ENCODE results near the gene CYP26B1.

The CYP26B1 gene

DNA sequence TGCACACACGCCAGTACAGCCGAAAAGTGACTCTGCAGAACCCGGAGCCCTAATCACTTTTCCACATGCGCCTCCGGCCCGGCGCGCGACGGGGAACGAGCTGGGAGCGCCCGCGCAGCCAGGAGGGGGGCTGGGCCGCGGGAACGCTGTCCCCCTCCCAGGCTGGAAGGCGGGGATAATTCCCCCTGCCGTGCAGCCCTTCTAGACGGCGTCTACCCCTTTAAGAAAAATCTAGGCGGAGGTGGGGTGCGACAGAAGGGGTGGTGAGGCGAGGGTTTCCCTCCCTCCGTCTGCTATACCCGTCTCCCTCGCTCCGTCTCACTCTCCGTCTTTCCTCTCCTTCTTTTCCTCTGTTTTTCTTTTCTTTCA lies 2.4 kb downstream of the CYP26B1 start:
- peak; percentile 47 for DNase-seq

DNA sequence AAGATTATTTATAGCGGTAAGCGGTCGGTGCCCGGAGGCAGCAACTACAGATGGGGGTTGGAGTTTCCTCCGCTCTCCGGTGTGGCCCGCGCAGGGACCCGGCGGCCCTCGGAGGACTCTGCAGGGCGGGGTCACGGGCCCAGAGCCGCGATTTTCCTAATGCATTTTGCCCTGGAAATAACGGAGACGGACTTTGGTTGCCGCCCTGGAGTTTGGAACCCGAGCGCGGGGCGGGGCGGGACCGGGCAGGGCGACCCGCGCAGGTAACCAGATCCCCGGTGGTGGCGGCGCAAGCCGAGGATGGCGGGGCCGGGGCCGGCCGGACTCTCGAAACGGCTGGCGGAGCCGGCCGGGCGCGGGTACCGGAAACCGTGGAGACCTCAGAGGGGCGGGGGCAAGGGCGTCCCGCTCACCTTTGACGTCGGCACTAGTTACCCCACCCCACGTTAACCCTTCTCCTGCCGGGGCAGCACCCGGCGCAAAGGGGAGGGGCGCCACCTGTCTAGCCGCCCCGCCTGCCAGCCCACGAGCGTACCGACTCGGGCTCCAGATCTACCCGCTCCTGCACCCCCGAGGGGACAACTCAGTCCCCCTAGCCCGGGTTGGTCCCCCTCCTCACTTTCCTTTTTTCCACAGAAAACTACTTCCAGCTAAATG lies 2.9 kb downstream of the CYP26B1 start:
- Histone ChIP-seq H3K27ac (no peak overlapping the region), H3K9me3 (ENCODE audit: severe bottlenecking) (peaks cover 9% of the 10 kb centered on the region), H3K36me3 (no peaks in the 10 kb centered on the region), H3K27me3 (ENCODE audit: insufficient read depth, low read depth, severe bottlenecking) (peaks cover 64% of the 10 kb centered on the region), H3K4me3 (ENCODE audit: low read depth, low read length) (peak overlapping the region; percentile 56)
- TF ChIP-seq, protein P1, sequence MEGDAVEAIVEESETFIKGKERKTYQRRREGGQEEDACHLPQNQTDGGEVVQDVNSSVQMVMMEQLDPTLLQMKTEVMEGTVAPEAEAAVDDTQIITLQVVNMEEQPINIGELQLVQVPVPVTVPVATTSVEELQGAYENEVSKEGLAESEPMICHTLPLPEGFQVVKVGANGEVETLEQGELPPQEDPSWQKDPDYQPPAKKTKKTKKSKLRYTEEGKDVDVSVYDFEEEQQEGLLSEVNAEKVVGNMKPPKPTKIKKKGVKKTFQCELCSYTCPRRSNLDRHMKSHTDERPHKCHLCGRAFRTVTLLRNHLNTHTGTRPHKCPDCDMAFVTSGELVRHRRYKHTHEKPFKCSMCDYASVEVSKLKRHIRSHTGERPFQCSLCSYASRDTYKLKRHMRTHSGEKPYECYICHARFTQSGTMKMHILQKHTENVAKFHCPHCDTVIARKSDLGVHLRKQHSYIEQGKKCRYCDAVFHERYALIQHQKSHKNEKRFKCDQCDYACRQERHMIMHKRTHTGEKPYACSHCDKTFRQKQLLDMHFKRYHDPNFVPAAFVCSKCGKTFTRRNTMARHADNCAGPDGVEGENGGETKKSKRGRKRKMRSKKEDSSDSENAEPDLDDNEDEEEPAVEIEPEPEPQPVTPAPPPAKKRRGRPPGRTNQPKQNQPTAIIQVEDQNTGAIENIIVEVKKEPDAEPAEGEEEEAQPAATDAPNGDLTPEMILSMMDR (IDR thresholded peaks at IDR 0.05; ENCODE audit: low read depth, low read length), result no peak
- DNase-seq, result peak; percentile 65

More for the DNA sequence above, 2.4 kb downstream of the CYP26B1 start:
- Histone ChIP-seq H3K9me3 (ENCODE audit: severe bottlenecking) (peaks cover 9% of the 10 kb centered on the region), H3K4me3 (ENCODE audit: low read depth, low read length) (peak overlapping the region; percentile 56), H3K27me3 (ENCODE audit: insufficient read depth, low read depth, severe bottlenecking) (peaks cover 69% of the 10 kb centered on the region), H3K36me3 (no peaks in the 10 kb centered on the region), H3K27ac (no peak overlapping the region)
- TF ChIP-seq, protein P1 (IDR thresholded peaks at IDR 0.05; ENCODE audit: low read depth, low read length), result no peak

DNA sequence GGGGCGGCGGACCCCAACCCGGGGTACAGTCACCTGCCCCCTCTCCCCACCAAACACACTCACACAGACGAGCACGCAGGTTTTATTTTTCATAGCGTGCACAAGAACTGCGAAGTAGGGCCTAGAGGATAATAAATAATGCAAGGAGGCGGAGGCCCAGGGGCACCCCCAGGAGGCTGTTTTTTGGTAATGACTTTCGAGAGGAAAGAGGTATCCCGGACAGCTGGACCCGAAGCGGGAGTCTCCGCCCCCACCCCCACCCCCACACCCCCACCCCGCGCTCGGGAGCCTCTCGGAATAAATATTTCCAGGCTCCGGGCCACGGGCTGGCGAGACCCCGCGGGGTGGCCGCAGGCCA lies 3.4 kb downstream of the CYP26B1 start:
- Histone ChIP-seq H3K9me3 (ENCODE audit: severe bottlenecking) (peaks cover 9% of the 10 kb centered on the region), H3K27me3 (ENCODE audit: insufficient read depth, low read depth, severe bottlenecking) (peaks cover 59% of the 10 kb centered on the region), H3K27ac (no peak overlapping the region), H3K36me3 (no peaks in the 10 kb centered on the region), H3K4me3 (ENCODE audit: low read depth, low read length) (peak overlapping the region; percentile 56)
- TF ChIP-seq, protein P1 (IDR thresholded peaks at IDR 0.05; ENCODE audit: low read depth, low read length), result no peak
- no peak for DNase-seq

DNA sequence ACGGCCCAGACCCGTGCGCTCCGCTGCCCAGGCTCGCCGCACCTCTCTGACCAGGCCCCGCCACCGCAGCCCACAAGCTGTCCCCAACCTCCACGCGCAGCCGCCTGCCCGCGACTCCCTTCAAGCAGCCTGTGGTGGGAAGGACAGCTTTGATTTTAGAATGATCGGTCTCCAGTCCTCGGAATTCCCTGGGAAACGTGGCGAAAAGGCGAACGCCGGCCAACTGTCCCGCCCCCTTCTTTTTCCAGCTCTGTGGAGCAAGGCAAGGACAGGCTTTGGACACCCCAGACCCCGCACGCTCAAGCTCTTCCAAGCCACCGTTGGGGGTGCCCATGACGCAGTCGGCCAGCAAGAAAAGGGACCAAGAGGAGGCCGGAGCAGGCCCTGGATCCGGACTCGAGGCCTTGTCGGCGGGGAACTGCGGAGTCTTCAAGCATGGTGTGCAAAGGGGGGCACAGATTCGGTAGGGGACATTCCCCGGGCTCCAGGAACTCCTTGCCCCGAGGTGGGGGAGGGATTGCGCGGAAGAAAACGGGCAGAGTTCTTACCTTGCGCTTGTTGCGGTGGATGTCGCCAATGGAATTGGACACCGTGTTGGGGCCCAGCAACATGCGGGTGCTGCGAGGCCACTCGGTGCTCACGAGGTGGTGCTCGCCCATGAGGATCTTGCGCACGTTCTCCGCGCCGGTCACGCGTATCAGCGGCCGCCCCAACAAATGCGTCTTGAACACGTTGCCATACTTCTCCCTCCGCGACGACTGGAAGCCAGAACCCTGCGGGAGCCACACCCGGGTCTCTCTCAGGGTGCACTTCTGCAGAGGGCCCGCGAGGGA lies 4.0 kb downstream of the CYP26B1 start:
- peaks cover 56% of the 10 kb centered on the region for H3K27me3 ChIP-seq (ENCODE audit: insufficient read depth, low read depth, severe bottlenecking)
- peak overlapping the region; percentile 42 for H3K4me3 ChIP-seq (ENCODE audit: low read depth, low read length)
- TF ChIP-seq, protein P1 (IDR thresholded peaks at IDR 0.05; ENCODE audit: low read depth, low read length), result no peak
- no peak overlapping the region for H3K27ac ChIP-seq
- H3K36me3 ChIP-seq, result no peaks in the 10 kb centered on the region
- peaks cover 9% of the 10 kb centered on the region for H3K9me3 ChIP-seq (ENCODE audit: severe bottlenecking)
- DNase-seq, result peak; percentile 14

DNA sequence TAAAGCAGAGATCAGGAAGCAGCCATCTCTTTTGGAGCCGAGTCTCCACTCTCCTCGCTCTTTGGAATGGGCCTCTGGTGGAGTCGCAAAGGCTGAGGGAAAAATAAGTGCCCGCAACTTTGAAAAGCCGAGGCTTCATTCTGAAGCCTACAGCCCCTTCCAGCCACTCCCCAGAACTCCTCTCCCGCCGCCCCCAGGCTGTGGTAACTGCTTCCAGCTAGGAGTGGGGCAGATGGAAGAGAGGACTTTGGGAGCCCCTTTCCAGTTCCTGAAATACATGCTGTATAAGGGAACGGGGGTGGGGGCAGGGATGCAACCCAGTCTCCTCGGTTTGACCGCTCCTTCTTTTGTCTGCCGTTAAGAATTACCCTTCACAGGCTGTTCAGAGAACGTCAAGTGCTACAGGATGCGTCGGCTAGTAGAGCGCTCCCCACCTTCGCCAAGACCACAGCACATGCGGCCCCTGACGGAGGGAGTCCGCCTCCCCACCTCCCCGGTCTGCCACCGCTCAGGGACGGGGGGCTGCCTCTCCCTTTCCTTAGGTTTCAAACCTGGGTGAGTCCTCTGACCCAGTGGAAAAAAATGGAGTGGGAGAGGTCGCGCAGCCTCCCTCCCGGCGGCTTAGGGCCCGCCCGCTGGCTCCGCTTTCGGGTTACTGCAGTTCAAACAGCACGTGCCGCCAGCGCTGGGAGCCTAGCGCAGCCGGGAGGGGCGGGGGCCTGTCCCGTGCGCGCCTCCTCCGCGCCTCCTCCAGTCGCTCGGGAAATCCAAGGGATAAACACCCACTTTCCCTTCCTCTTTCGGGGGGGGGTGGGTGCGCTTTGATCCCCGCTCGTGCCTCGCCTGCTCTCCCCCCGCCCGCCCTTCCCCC lies 4.9 kb downstream of the CYP26B1 start:
- DNase-seq, result peak; percentile 36
- H3K27me3 ChIP-seq (ENCODE audit: insufficient read depth, low read depth, severe bottlenecking), result peaks cover 51% of the 10 kb centered on the region
- peaks cover 9% of the 10 kb centered on the region for H3K9me3 ChIP-seq (ENCODE audit: severe bottlenecking)
- TF ChIP-seq, protein P1 (IDR thresholded peaks at IDR 0.05; ENCODE audit: low read depth, low read length), result no peak
- H3K27ac ChIP-seq, result no peak overlapping the region
- H3K4me3 ChIP-seq (ENCODE audit: low read depth, low read length), result peak overlapping the region; percentile 42
- H3K36me3 ChIP-seq, result no peaks in the 10 kb centered on the region
